HCT116 (cell line): ENCODE results near the gene MCOLN3. TPM values are rescaled to one million over a fixed set of nuclear protein-coding genes. Genes with fewer than 3 reads are reported as not detected.

Experiments used
- ATAC-seq: fragments of 200-7000 bp; cut with Tn5 transposase; 2 replicates; pipeline ENCODE4 v1.9.1; 2020; ENCODE audit warnings: mild to moderate bottlenecking, moderate library complexity
- BruUV-seq: library from RNA; stranded (reverse); fragments of 400-500 nt; replicated peaks from 2 replicates; lab custom pipeline; 2021; lab: Mats Ljungman, UMichigan
- CTCF ChIA-PET: fragments of 300-600 bp; sonication (Branson Sonifier 250); formaldehyde crosslinking; loops from one replicate; lab custom pipeline; 2021; ENCODE audit warnings: antibody characterized with exemption; lab: Charles Lee
- POLR2A ChIA-PET: fragments of 300-600, 350-600 bp; sonication (Branson Sonifier 250); formaldehyde crosslinking; loops from one replicate; lab custom pipeline; 2021; ENCODE audit warnings: antibody characterized with exemption; lab: Charles Lee
- RAD21 ChIA-PET, 2 experiments: fragments of 300-600 bp; sonication (Branson Sonifier 250); formaldehyde crosslinking; loops; one replicate each; lab custom pipeline; 2023; ENCODE audit warnings: low total read pairs in 2 of 2; ENCODE audit not compliant: uncharacterized antibody in 2 of 2, unreplicated experiment in 2 of 2, low non-redundant PET in 1 of 2; lab: Charles Lee
- DNase-seq: peaks from one replicate; pipeline ENCODE4 v3.0.0-alpha.2; 2010; ENCODE audit warnings: low read depth, low spot score
- H2AFZ ChIP-seq: fragments of 200-600 bp; shearing (Covaris generic), sonication (generic); 2 replicates; pipeline ENCODE4 v1.6.1; 2017; ENCODE audit warnings: low read depth, mixed run types, mixed read lengths, antibody characterized with exemption, low read length; ENCODE audit not compliant: poor library complexity, severe bottlenecking
- H3K27ac ChIP-seq: 2 replicates; pipeline ENCODE4 v1.5.1; 2012; ENCODE audit warnings: low read depth, low read length
- H3K27me3 ChIP-seq: fragments of 200-600 bp; sonication (generic); 2 replicates; pipeline ENCODE4 v1.6.1; 2016; ENCODE audit warnings: mixed run types, low read length, mixed read lengths; ENCODE audit not compliant: insufficient read depth
- H3K36me3 ChIP-seq, 2 experiments: fragments of 200-500 bp in 1 of 2; fragments of 200-600 bp in 1 of 2; sonication (Bioruptor generic) in 1 of 2; sonication (generic) in 1 of 2; 2 replicates each; pipeline versions ENCODE4 v1.5.1 to v1.6.1; 2014 to 2016; ENCODE audit warnings: low read length in 2 of 2, inconsistent platforms in 1 of 2, mixed read lengths in 1 of 2, mixed run types in 1 of 2; ENCODE audit not compliant: insufficient read depth in 2 of 2, control insufficient read depth in 1 of 2
- H3K4me1 ChIP-seq, 2 experiments: fragments of 200-600 bp in 1 of 2; sonication (generic) in 1 of 2; 2 replicates each; pipeline versions ENCODE4 v1.5.1 to v1.6.1; 2012 to 2017; ENCODE audit warnings: low read length in 2 of 2, inconsistent platforms in 1 of 2, mild to moderate bottlenecking in 1 of 2, mixed read lengths in 1 of 2, mixed run types in 1 of 2, moderate library complexity in 1 of 2; ENCODE audit not compliant: insufficient read depth in 2 of 2, control insufficient read depth in 1 of 2
- H3K4me2 ChIP-seq: fragments of 200-600 bp; sonication (generic); 2 replicates; pipeline ENCODE4 v1.6.1; 2017; ENCODE audit warnings: mixed run types, low read length, mixed read lengths
- H3K4me3 ChIP-seq, 2 experiments: fragments of 200-600 bp in 1 of 2; sonication (generic) in 1 of 2; replicated peaks in 1 of 2; 2 replicates each; pipeline ENCODE4 v1.5.1; 2011 to 2016; ENCODE audit warnings: low read length in 2 of 2, control low read depth in 1 of 2, low read depth in 1 of 2, mild to moderate bottlenecking in 1 of 2, mixed read lengths in 1 of 2, mixed run types in 1 of 2
- H3K79me2 ChIP-seq: fragments of 200-600 bp; sonication (generic); 2 replicates; pipeline ENCODE4 v1.6.1; 2017; ENCODE audit warnings: mild to moderate bottlenecking, mixed run types, low read length, moderate library complexity, mixed read lengths; ENCODE audit not compliant: insufficient read depth
- H3K9ac ChIP-seq: fragments of 200-600 bp; sonication (generic); 2 replicates; pipeline ENCODE4 v1.6.1; 2016; ENCODE audit warnings: low read length, mixed read lengths
- H3K9me2 ChIP-seq: fragments of 200-600 bp; sonication (generic), shearing (Covaris generic); 2 replicates; pipeline ENCODE4 v1.6.1; 2017; ENCODE audit warnings: mixed run types, mild to moderate bottlenecking, moderate library complexity; ENCODE audit not compliant: insufficient read depth
- H3K9me3 ChIP-seq, 2 experiments: fragments of 200-500 bp in 1 of 2; fragments of 200-600 bp in 1 of 2; sonication (Bioruptor generic) in 1 of 2; sonication (generic) in 1 of 2; 2 replicates each; pipeline ENCODE4 v1.6.1; 2014 to 2017; ENCODE audit warnings: low read length in 2 of 2, mixed read lengths in 2 of 2, inconsistent platforms in 1 of 2, low read depth in 1 of 2, mild to moderate bottlenecking in 1 of 2, mixed run types in 1 of 2, moderate library complexity in 1 of 2; ENCODE audit not compliant: control insufficient read depth in 1 of 2, insufficient read depth in 1 of 2
- H4K20me1 ChIP-seq: fragments of 200-600 bp; sonication (generic), shearing (Covaris generic); 2 replicates; pipeline ENCODE4 v1.6.1; 2017; ENCODE audit warnings: mixed run types, mild to moderate bottlenecking, moderate library complexity; ENCODE audit not compliant: insufficient read depth
- ATF3 ChIP-seq: IDR thresholded peaks from 2 replicates; pipeline ENCODE4 v1.6.1; 2012
- CBX3 ChIP-seq: IDR thresholded peaks from 2 replicates; pipeline ENCODE4 v1.6.1; 2012; ENCODE audit warnings: low read depth
- CEBPB ChIP-seq: IDR thresholded peaks from 2 replicates; pipeline ENCODE4 v1.6.1; 2012; ENCODE audit warnings: low read depth
- EGR1 ChIP-seq: IDR thresholded peaks from 2 replicates; pipeline ENCODE4 v1.6.1; 2012; ENCODE audit warnings: low read depth
- EZH2 ChIP-seq: fragments of 200-600 bp; sonication (generic); IDR thresholded peaks from 2 replicates; pipeline ENCODE4 v1.6.1; 2017; ENCODE audit warnings: antibody characterized with exemption, mixed run types
- POLR2A ChIP-seq: IDR thresholded peaks from 2 replicates; pipeline ENCODE4 v1.7.0; 2011; ENCODE audit warnings: borderline replicate concordance; ENCODE audit not compliant: insufficient read depth, insufficient read length; ENCODE audit errors: extremely low read depth
- SRF ChIP-seq: IDR thresholded peaks from 2 replicates; pipeline ENCODE4 v1.6.1; 2012; ENCODE audit warnings: low read depth
- YY1 ChIP-seq: IDR thresholded peaks from 2 replicates; pipeline ENCODE4 v1.6.1; 2011; ENCODE audit warnings: low read length, low read depth, moderate library complexity, mild to moderate bottlenecking; ENCODE audit not compliant: insufficient replicate concordance; ENCODE audit errors: extremely low read depth
- ZBTB33 ChIP-seq: IDR thresholded peaks from 2 replicates; pipeline ENCODE4 v1.6.1; 2011; ENCODE audit warnings: mild to moderate bottlenecking, low read length, moderate library complexity; ENCODE audit not compliant: insufficient replicate concordance; ENCODE audit errors: extremely low read depth
- ZFX ChIP-seq: fragments of 450-650 bp; IDR thresholded peaks from 2 replicates; pipeline ENCODE4 v1.6.1; 2017
- intact Hi-C: fragments of 100-400 bp; cut with micrococcal nuclease; formaldehyde crosslinking; loops from 2 replicates; pipeline ENCODE4 v1.10.0; 2022
- total RNA-seq: library from RNA; stranded (reverse); gene quantifications from one replicate; pipeline ENCODE4 v1.2.1, GENCODE V29; 2021; ENCODE audit not compliant: unreplicated experiment
- TF ChIP-seq, protein P1 (sequence below): IDR thresholded peaks from 2 replicates; pipeline ENCODE4 v1.6.1; 2012

Gene MCOLN3
- total RNA-seq, 1 experiment from 2014 or later, result 10.7 TPM

GRCh38 chr1:85033221-85033620 is 15.1 kb downstream of the MCOLN3 start:
- Histone ChIP-seq H3K79me2 (no peaks in the 10 kb centered on the region), H4K20me1 (no peaks in the 10 kb centered on the region), H3K4me1 (no peaks in the 10 kb centered on the region), H3K4me2 (no peak overlapping the region)
- intact Hi-C loops, result no loop called here
- no peak for TF ChIP-seq ATF3
- no peak for TF ChIP-seq SRF
- TF ChIP-seq, protein P1, sequence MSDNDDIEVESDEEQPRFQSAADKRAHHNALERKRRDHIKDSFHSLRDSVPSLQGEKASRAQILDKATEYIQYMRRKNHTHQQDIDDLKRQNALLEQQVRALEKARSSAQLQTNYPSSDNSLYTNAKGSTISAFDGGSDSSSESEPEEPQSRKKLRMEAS, result no peak
- TF ChIP-seq YY1, result no peak
- TF ChIP-seq, all 23 proteins: peak for 0
- H2AFZ ChIP-seq, result no peak overlapping the region
- no peaks in the 10 kb centered on the region for H3K27me3 ChIP-seq
- no peak for DNase-seq
- no TSS peak for BruUV-seq
- CTCF ChIA-PET, result interaction anchor here (1.4 kb wide), 1 partner anchor 88 kb away, joined by 4 read pairs; no protein-coding TSS in a partner anchor
- H3K9me3 ChIP-seq, result no peaks in the 10 kb centered on the region
- RAD21 ChIA-PET, result no interaction called here
- H3K4me3 ChIP-seq, result no peak overlapping the region
- no peak overlapping the region for H3K9ac ChIP-seq
- 0 out of 4 replicates have a peak, but pooled peaks cover 0 to 2% of the 10 kb centered on the region in 2 experiments for H3K36me3 ChIP-seq
- no peak overlapping the region for H3K27ac ChIP-seq
- no peaks in the 10 kb centered on the region for H3K9me2 ChIP-seq
- POLR2A ChIA-PET, result no interaction called here
- ATAC-seq, result no peak

DNA sequence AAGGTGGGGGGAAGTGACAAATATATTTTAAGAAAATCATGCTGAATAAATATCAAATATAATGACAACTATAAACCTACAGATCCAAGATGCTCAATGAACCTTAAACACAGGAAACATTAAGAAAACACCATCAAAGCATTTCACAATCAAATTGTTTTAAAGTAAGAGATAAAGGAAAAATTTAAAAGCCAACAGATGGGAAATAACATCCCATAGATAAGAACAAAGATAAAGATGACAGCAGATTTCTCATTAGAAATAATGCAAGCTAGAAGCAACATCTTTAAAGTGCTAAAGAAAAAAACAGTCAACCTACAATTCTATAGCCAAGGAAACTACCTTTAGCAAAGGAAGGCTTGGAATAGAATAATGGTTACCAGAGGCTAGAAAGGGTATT is 17.8 kb downstream of the MCOLN3 start:
- Histone ChIP-seq H4K20me1 (no peaks in the 10 kb centered on the region), H3K27me3 (no peaks in the 10 kb centered on the region), H2AFZ (no peak overlapping the region), H3K79me2 (no peaks in the 10 kb centered on the region), H3K4me3 (no peak overlapping the region), H3K9ac (no peak overlapping the region), H3K4me1 (no peaks in the 10 kb centered on the region), H3K27ac (no peak overlapping the region), H3K4me2 (no peak overlapping the region), H3K9me3 (no peaks in the 10 kb centered on the region), H3K36me3 (no peaks in the 10 kb centered on the region), H3K9me2 (no peaks in the 10 kb centered on the region)
- ChIA-PET POLR2A (no interaction called here), CTCF (interaction anchor here (1.5 kb wide), 1 partner anchor 86 kb away, joined by 3 read pairs; no protein-coding TSS in a partner anchor), RAD21 (no interaction called here)
- TF ChIP-seq CEBPB (no peak), ZFX (no peak), SRF (no peak), POLR2A (no peak), EZH2 (no peak), ATF3 (no peak), ZBTB33 (no peak), CBX3 (no peak), EGR1 (no peak)
- TF ChIP-seq, protein P1, result no peak
- intact Hi-C loops, result no loop called here
- DNase-seq, result no peak
- BruUV-seq, result no TSS peak
- no peak for ATAC-seq
